Naive B cell (primary cell): ENCODE results near the gene SCP2. TPM values are rescaled to one million over a fixed set of nuclear protein-coding genes. Genes with fewer than 3 reads are reported as not detected.

Experiments
- ATAC-seq, 2 donors: fragments of 150-1000 bp; cut with Tn5 transposase; 2 replicates each; pipeline ENCODE4 v1.10.0; 2021; ENCODE audit warnings: low read depth in 2 of 2, mild to moderate bottlenecking in 2 of 2, moderate library complexity in 2 of 2
- DNase-seq: peaks from one replicate; pipeline ENCODE4 v3.0.0; 2022
- H3K27ac Mint-ChIP-seq, 6 donors: one replicate each; pipeline ENCODE4 v1.8.0; 2020 to 2022; ENCODE audit warnings: mild to moderate bottlenecking in 6 of 6, mixed read lengths in 6 of 6, moderate library complexity in 5 of 6, inconsistent platforms in 2 of 6
- H3K27me3 Mint-ChIP-seq, 3 donors: one replicate each; pipeline ENCODE4 v1.8.0; 2021 to 2022; ENCODE audit warnings: mixed read lengths in 3 of 3, mild to moderate bottlenecking in 1 of 3
- H3K36me3 Mint-ChIP-seq, 2 donors: one replicate each; pipeline ENCODE4 v1.8.0; 2020 to 2022; ENCODE audit warnings: mixed read lengths in 2 of 2, inconsistent platforms in 1 of 2, mild to moderate bottlenecking in 1 of 2
- H3K4me1 Mint-ChIP-seq, 3 donors: one replicate each; pipeline ENCODE4 v1.8.0; 2020 to 2022; ENCODE audit warnings: mixed read lengths in 3 of 3, inconsistent platforms in 1 of 3, mild to moderate bottlenecking in 1 of 3, moderate library complexity in 1 of 3
- H3K4me3 Mint-ChIP-seq, 8 donors: one replicate each; pipeline ENCODE4 v1.8.0; 2020 to 2022; ENCODE audit warnings: mild to moderate bottlenecking in 8 of 8, mixed read lengths in 8 of 8, moderate library complexity in 8 of 8, inconsistent platforms in 2 of 8
- H3K9me3 Mint-ChIP-seq, 7 donors: one replicate each; pipeline ENCODE4 v1.8.0; 2020 to 2022; ENCODE audit warnings: mixed read lengths in 7 of 7, mild to moderate bottlenecking in 5 of 7, inconsistent platforms in 2 of 7, moderate library complexity in 1 of 7
- polyA plus RNA-seq, 6 donors: library from polyadenylated mRNA; unstranded; fragments of 300-500 nt; fragmentation: Illumina TruSeq; gene quantifications; one replicate each; pipeline ENCODE4 v1.2.3, GENCODE V29; 2021; ENCODE audit warnings: low read depth in 6 of 6

The SCP2 gene
- polyA plus RNA-seq, 6 donors from 2014 or later, result 126 to 206 (median 169) TPM

DNA sequence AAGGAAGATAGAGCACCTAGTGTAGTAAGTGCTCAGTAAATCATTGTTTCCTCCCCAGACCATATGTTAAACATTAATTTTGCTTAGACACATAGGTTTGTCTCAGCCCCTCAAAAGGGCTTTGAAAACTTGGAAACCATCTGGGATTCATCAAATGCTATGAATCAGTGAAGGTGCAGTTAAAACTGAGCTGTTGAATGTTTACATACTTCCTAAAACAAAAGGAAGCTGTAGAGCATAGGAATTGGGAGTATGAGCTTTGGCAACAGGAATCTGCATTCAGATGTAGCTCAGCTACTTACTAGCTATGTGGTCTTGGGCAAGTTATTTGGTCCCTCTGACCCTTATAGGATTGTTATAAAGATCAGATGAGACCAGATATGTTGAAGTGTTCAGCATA, 116.2 kb downstream of the SCP2 start:
- Mint-ChIP-seq H3K9me3 (no peaks in the 10 kb centered on the region), H3K36me3 (peaks cover 26 to 36% of the 10 kb centered on the region in 2 donors), H3K27ac (peak overlapping the region in 1 of 6 donors; percentile 80), H3K27me3 (no peaks in the 10 kb centered on the region), H3K4me1 (peaks cover 0 to 5% (median 3%) of the 10 kb centered on the region in 3 donors), H3K4me3 (no peak overlapping the region)
- DNase-seq, result no peak
- ATAC-seq, result no peak

DNA sequence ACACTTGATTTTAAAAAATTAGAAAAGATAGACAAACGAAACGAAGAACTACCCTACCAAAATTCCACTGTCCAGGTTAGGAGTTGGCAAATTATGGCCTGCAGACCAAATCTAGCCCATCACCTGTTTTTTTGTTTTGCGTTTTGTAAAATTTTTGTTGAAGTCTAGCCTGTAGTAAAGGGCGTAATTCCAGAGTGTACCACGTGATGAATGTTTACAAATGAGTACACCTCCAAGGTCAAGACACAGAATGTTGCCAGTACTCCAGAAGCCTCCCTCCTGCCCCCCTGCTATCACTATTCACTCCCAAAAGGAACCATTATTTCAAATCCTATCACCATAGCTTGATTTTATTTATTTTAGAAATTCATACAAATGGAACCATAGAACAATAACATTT, 117.8 kb downstream of the SCP2 start:
- Mint-ChIP-seq H3K27ac (peak overlapping the region in 1 of 6 donors; percentile 72), H3K4me1 (peaks cover 0 to 5% (median 3%) of the 10 kb centered on the region in 3 donors), H3K9me3 (no peaks in the 10 kb centered on the region), H3K36me3 (peaks cover 22 to 30% of the 10 kb centered on the region in 2 donors), H3K4me3 (no peak overlapping the region), H3K27me3 (no peaks in the 10 kb centered on the region)
- no peak for DNase-seq
- no peak for ATAC-seq

DNA sequence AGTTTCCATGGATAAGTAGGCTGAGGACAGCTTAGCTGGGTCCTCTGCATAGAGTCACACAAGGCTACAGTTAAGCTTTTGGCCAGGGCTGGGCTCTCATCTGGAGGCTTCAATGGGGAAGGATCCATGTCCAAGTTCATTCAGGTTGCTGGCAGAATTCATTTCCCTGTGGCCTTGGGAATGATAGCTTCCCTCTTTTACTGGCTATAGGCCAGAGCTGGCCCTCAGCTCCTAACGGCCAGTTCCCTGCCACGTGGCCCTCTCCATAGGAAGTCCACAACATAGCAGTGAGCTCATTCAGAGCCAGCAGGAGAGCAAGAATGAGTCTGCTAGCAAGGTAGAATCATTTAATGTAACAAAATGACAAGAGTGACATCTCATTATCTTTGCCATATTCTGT, 119.9 kb downstream of the SCP2 start:
- Mint-ChIP-seq H3K36me3 (peaks cover 16 to 24% of the 10 kb centered on the region in 2 donors), H3K27ac (peak overlapping the region in 1 of 6 donors; percentile 35), H3K4me3 (no peak overlapping the region), H3K4me1 (peaks cover 0 to 5% (median 0%) of the 10 kb centered on the region in 3 donors), H3K9me3 (no peaks in the 10 kb centered on the region), H3K27me3 (no peaks in the 10 kb centered on the region)
- no peak for DNase-seq
- ATAC-seq, result no peak

DNA sequence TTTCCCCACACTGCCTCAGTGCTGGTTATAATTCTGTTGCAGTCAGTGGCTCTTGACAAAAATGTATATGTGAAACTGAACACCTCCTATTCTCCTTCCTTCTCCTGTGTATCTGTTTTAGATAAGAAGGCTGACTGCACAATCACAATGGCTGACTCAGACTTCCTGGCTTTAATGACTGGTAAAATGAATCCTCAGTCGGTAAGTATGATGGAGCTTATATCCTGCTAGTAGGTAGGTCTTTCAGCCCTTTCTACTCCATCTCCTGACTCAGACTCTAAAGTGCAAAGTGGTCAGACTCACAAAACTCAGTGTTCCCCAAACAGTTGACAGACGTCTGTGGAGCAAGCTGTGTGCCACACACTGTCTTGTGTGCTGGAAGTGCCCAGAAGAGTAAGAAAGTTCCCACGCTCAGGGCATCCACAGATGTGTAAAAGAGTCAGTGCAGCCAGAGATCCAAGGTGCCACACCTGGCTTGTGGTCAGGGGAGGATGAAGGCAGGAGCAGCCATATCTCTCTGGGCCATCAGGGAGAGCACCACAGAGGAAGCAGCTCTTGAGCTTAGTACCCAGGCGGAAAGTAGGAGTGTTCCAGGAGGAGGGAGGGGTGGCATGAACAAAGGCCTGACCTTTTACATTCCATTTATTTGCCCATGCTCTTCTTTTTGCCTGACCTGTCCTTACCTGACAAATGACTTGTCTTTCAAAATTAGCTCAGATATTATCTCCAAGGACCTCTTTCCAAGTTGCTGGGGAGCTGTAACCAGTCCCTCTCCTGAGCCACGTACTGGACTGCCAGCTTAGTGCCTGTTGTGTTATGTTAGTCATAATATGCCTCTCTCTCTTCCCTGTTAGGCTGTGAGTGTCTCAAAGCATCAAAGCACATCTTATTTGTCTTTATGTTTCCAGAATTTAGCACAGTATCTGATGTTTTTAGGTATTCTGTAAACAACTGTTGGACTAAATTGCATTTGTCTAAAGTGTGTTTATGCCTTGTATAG, 121.0 kb downstream of the SCP2 start:
- H3K27ac Mint-ChIP-seq, result peak overlapping the region in 2 of 6 donors; percentile 27 to 50
- H3K4me3 Mint-ChIP-seq, result no peak overlapping the region

DNA sequence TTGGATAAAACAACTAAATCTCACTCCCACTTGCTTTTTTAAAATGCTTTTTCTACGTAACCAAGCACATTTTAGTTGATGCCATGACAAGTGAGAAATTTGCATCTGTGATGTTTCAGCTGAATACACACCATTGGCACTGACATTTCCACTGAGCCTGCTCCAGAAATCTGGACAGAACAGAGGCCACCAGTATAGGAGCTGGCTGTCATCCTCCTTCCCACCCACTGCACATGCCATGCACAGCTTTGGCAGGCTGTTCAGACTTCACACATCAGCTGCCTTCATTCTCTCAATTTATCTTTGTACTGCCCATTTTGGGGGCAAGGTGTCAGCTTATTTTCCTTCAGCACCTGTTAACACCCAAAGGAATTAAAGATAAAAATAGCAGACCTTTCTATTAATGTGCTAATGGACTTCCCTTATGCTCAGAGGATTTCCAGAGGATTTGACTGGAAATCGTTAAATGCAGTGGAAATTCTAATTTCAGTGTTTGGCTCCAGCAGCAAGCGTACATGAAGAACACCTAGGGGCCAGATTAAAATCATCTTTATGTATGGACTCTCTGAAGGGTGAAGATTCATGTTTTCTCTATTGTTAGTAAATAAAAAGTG, 122.0 kb downstream of the SCP2 start:
- Mint-ChIP-seq H3K4me1 (no peaks in the 10 kb centered on the region), H3K9me3 (no peaks in the 10 kb centered on the region), H3K4me3 (no peak overlapping the region), H3K27ac (no peak overlapping the region), H3K36me3 (peaks cover 21 to 37% of the 10 kb centered on the region in 2 donors), H3K27me3 (no peaks in the 10 kb centered on the region)
- no peak for ATAC-seq
- no peak for DNase-seq

More for the DNA sequence above, 121.0 kb downstream of the SCP2 start:
- ATAC-seq (no peak), DNase-seq (no peak)
- H3K27me3 Mint-ChIP-seq, result no peaks in the 10 kb centered on the region
- peaks cover 21 to 26% of the 10 kb centered on the region in 2 donors for H3K36me3 Mint-ChIP-seq
- no peaks in the 10 kb centered on the region for H3K9me3 Mint-ChIP-seq
- peaks cover 0 to under 1% (median 0%) of the 10 kb centered on the region in 3 donors for H3K4me1 Mint-ChIP-seq

DNA sequence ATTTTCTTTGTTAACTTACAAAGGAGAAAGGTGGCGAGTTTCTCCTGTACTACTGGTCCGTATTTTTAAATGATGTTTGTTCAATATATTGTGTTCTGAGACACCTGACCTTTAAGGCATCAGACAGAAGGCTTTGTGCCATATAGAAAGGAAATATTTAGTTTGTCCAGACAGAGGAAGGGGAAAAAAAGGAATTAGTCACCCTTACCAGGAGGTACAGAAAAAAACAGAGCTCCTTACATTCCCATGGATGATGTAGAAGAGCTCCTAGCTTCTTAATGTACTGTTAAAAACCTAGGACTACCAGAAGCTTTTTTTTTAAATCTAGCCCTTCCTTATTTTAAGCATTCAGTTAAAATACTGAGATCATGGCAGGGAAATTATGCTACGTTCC, 122.5 kb downstream of the SCP2 start:
- ATAC-seq (no peak), DNase-seq (no peak)
- peaks cover 23 to 42% of the 10 kb centered on the region in 2 donors for H3K36me3 Mint-ChIP-seq
- H3K4me3 Mint-ChIP-seq, result no peak overlapping the region
- no peaks in the 10 kb centered on the region for H3K4me1 Mint-ChIP-seq
- no peaks in the 10 kb centered on the region for H3K27me3 Mint-ChIP-seq
- no peaks in the 10 kb centered on the region for H3K9me3 Mint-ChIP-seq
- H3K27ac Mint-ChIP-seq, result no peak overlapping the region

DNA sequence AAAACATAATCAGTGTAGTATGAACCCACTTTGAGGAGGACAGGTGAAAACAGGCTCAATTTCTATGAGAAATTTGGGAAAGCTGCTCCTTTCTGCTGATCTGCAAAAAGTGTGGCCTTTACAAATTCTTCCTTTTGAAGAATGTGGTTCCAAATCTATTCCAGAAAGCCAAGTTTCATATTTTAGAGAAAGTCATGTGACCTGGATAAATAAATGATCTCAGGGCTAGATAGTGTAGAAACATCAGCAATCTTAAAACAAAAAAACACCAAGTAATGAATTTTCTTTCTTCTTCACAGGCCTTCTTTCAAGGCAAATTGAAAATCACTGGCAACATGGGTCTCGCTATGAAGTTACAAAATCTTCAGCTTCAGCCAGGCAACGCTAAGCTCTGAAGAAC, 123.2 kb downstream of the SCP2 start:
- Mint-ChIP-seq H3K27ac (no peak overlapping the region), H3K4me1 (no peaks in the 10 kb centered on the region), H3K36me3 (peaks cover 29 to 43% of the 10 kb centered on the region in 2 donors), H3K9me3 (no peaks in the 10 kb centered on the region), H3K4me3 (no peak overlapping the region), H3K27me3 (no peaks in the 10 kb centered on the region)
- DNase-seq (no peak), ATAC-seq (no peak)

DNA sequence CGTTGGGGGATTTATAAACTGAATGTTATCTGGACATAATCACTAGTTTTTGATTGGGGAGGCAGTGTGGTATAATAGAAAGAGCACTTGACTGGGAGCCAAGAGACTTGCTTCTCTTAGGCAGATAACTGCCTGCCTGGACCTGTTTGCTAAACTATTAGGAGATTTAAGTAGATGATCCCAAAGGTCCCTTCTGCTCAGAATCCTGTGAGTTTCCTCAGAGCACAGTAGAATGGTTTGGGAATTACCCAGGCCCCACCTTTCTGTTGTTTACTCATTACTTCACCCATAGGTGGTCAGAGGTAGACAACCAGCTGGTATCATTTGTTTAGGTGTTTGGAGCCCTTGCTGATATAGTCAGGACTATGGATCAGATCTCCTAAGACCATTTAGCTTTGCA, 124.6 kb downstream of the SCP2 start:
- Mint-ChIP-seq H3K4me1 (no peaks in the 10 kb centered on the region), H3K27ac (no peak overlapping the region), H3K36me3 (peaks cover 31 to 43% of the 10 kb centered on the region in 2 donors)

DNA sequence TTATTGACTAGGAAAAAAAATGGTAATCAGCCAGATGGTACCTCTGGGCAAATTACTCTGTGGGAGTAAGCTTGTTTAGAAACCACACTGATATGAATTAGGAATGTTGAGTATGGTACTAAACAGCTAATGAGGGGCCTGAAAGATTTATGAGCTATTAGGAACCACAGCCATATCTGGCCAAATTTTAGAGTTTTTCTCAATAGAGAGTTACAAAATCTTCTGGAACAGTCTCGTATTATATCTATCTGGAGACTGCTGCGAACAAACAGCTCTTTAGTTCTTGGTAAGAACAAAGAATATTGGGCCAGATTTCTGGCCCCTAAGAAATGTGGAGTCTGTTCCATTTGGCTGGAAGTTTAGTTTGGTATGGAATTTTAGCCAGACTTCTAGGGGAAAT, 130.1 kb downstream of the SCP2 start:
- Mint-ChIP-seq H3K9me3 (no peaks in the 10 kb centered on the region), H3K4me1 (peaks cover 0 to under 1% (median 0%) of the 10 kb centered on the region in 3 donors)
- no peak for ATAC-seq

More for the DNA sequence above, 124.6 kb downstream of the SCP2 start:
- no peak for ATAC-seq
- H3K27me3 Mint-ChIP-seq, result no peaks in the 10 kb centered on the region
- H3K9me3 Mint-ChIP-seq, result no peaks in the 10 kb centered on the region
- DNase-seq, result no peak
- H3K4me3 Mint-ChIP-seq, result no peak overlapping the region

DNA sequence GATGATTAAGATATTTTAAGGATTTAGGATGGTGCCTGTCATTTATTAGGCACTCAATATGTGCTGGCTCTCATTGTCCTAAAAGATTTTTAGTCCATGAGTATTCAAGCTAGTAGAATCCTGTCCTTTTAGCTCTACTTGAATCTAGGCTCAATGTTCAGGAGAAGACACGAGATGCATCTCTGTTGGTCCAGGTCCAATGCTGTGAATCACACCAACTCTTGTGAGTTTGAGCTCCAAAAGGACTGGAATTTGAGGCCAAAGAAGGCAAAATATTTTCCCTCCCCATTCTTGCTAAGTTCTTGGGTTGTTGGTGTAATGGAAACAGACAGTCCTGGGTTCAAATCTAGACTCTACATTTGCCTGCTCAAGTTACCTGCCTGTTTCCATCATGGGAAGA, 133.5 kb downstream of the SCP2 start:
- H3K4me1 Mint-ChIP-seq, result peaks cover 0 to 17% (median 8%) of the 10 kb centered on the region in 3 donors
- no peaks in the 10 kb centered on the region for H3K9me3 Mint-ChIP-seq
- H3K27ac Mint-ChIP-seq, result no peak overlapping the region
- H3K27me3 Mint-ChIP-seq, result peaks cover 32 to 52% (median 37%) of the 10 kb centered on the region in 3 donors
- ATAC-seq (no peak), DNase-seq (no peak)
- no peaks in the 10 kb centered on the region for H3K36me3 Mint-ChIP-seq
- peak overlapping the region in 3 of 8 donors; percentile 18 to 50 (median 40) for H3K4me3 Mint-ChIP-seq

More for the DNA sequence above, 130.1 kb downstream of the SCP2 start:
- no peak for DNase-seq
- Mint-ChIP-seq H3K4me3 (no peak overlapping the region), H3K36me3 (peaks cover 10 to 26% of the 10 kb centered on the region in 2 donors), H3K27me3 (peaks cover 12 to 19% (median 14%) of the 10 kb centered on the region in 3 donors), H3K27ac (no peak overlapping the region)

DNA sequence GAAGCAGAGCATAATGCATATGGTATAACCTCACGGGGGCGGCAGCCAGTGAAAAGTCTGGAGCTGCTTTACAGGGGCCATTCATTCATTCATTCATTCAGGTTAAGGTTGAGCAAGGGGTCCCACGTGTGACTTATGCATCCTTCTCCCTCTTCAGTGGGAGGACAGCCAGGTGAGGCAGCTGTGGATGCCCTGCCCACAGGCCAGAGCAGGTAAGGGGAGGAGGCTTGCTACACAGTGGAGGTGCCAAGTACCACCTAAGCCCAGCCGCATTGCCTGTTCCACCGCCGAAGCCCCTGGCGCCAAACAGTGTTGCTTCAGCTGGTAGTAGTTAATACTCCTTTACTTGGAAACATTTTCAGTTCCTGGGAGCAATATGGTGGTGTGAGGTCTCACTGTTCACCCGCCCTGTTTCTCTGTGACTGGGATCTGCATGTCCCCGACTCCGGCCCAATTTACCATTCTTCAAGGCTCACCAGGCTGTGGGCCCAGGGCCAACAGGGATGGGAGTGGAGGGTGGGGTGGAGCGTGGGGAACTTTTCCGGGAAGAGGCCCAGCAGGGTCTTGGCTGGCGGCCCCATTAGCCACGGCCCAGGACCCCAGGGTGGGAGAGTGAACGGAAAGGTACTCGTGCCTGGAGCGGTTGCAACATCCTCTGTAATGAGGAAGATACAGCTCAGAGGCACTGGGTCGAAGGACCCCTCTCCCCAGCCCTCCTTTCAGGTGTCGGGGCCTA, 134.2 kb downstream of the SCP2 start:
- Mint-ChIP-seq H3K9me3 (no peaks in the 10 kb centered on the region), H3K27me3 (peaks cover 33 to 55% (median 40%) of the 10 kb centered on the region in 3 donors), H3K4me3 (peak overlapping the region in 5 of 8 donors; percentile 29 to 66 (median 54)), H3K4me1 (peaks cover 0 to 17% (median 8%) of the 10 kb centered on the region in 3 donors), H3K36me3 (no peaks in the 10 kb centered on the region), H3K27ac (no peak overlapping the region)
- no peak for DNase-seq
- no peak for ATAC-seq

DNA sequence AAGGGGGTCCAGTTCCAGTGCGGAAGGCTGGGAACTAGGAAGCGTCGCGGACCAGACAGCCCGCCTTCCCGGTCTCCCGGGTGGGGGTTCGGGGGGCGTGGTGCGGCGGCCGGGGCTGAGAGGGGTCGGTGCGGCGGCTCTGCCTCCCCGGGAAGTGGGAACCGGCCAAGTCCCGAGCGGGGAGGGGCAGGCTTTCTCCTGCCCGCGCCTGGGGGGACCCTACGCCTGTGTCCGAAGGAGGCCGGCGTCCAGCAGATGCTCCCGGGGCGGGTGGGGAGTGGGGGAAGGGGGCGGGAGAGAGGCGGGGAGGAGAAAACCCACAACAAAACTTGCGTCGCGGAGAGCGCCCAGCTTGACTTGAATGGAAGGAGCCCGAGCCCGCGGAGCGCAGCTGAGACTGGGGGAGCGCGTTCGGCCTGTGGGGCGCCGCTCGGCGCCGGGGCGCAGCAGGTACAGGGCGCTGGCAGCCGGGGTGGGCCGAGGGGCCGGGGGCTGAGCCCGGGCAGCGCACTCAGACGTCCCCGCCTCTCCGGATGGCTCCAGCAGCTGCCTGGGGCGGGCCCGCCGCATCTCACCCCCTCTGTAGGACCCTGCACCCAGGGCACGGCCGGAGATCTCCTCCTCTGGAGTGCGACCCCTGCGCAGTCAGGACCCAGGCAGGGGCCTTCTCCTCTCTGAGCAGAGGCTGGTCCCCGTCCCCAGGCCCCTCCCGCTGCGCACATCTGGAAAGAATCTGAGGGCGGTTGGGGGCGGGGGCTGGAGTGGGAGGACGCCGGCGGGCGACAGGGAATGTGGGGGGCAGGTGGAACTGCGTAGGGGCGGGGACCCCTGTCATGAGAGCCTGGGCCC, 135.0 kb downstream of the SCP2 start, which contains the start of gene PODN:
PODN (plus strand) TSS at position 355 of the 849 bp plus-strand sequence. CDS start 7,643 bp downstream, outside the sequence.
- Mint-ChIP-seq H3K4me1 (peaks cover 0 to 17% (median 8%) of the 10 kb centered on the region in 3 donors), H3K27me3 (peaks cover 33 to 63% (median 40%) of the 10 kb centered on the region in 3 donors), H3K27ac (no peak within 1 kb of the TSS), H3K36me3 (no peaks in the 10 kb centered on the region), H3K4me3 (peak within 1 kb of the TSS in 5 of 8 donors; percentile 29 to 66 (median 54)), H3K9me3 (no peaks in the 10 kb centered on the region)
- ATAC-seq, result no peak
- no peak for DNase-seq
